HCT116 (cell line): Measurements from ENCODE around the gene IGFALS.

Source experiments
- REST ChIP-seq: IDR thresholded peaks from 2 replicates; pipeline ENCODE4 v1.6.1; 2012; ENCODE audit warnings: low read depth
- SP1 ChIP-seq: IDR thresholded peaks from 2 replicates; pipeline ENCODE4 v1.6.1; 2012; ENCODE audit warnings: low read depth

GRCh38 chr16:1771864-1772361, 21.6 kb downstream of the IGFALS start:
- TF ChIP-seq REST (no peak), SP1 (no peak)
